ENCODE data around the gene ADI1. TPM values are rescaled to one million over a fixed set of nuclear protein-coding genes. Genes with fewer than 3 reads are reported as not detected.
A peak's percentile ranks its signal among the peaks of the same experiment; 100 is the strongest.

Gene ADI1
- total RNA-seq (10 to 100 TPM; 20.9 to 29.0 (median 28.3) TPM), total RNA-seq (11.9 to 56.1 (median 41.0) reads per million in 29 experiments)
- total RNA-seq (2013) = 29.9 TPM

GRCh38 chr2:3519255-3520205, at the start of gene ADI1:
ADI1 (minus strand) TSS chr2:3519531; CDS start chr2:3519487, 44 bp downstream.
- peaks cover 14% of the 10 kb centered on the region for H3K36me3 Mint-ChIP-seq
- H3K27me3 Mint-ChIP-seq = no peaks in the 10 kb centered on the region
- H3K9me3 ChIP-seq = no peaks in the 10 kb centered on the region
- peaks cover 34 to 45% (median 40%) of the 10 kb centered on the region in 3 donors for H3K4me1 Mint-ChIP-seq
- H3K27ac ChIP-seq (ENCODE audit: low read length) = peak within 1 kb of the TSS; percentile 90
- H3K27ac Mint-ChIP-seq = peak within 1 kb of the TSS; percentile 91 to 93
- ChIA-PET CTCF (interaction anchor here in 1 of 2 donors (0.6 to 1.2 kb wide), 3 partner anchors 39 to 1701 kb away, joined by 3 to 4 read pairs (median 4); partner anchors contain the start of gene RNASEH1), POLR2A (interaction anchor here (0.6 to 1.2 kb wide), 15 partner anchors 11 to 223 kb away, joined by 3 to 11 read pairs (median 4); partner anchors contain the start of genes RNASEH1 (in 1 of the 2) and RPS7 (in 1 of the 2))
- H3K4me3 ChIP-seq (ENCODE audit: control insufficient read depth in 1 of 2, extremely low read depth in 1 of 2, low read length in 1 of 2) = peak within 1 kb of the TSS; percentile 73 to 90
- H3K9me3 Mint-ChIP-seq = peaks cover 0 to 13% (median 4%) of the 10 kb centered on the region in 3 donors
- H3K4me3 Mint-ChIP-seq = peak within 1 kb of the TSS; percentile 87 to 90 (median 89)
- under 1% methylated on average over 73 of the region's 76 CpGs for WGBS (ENCODE audit: insufficient coverage)
- peaks cover 11 to 23% of the 10 kb centered on the region in 2 experiments for H3K4me1 ChIP-seq (ENCODE audit: control insufficient read depth in 1 of 2, extremely low read depth in 1 of 2, insufficient read depth in 2 of 2, low read length in 2 of 2)
- ATAC-seq (replicated peaks in 1 of 4) = peak; percentile 69 to 71 (median 70)
- DNase-seq = peak in 34 of 35 experiments; percentile 45 to 83 (median 68)
- H3K27me3 ChIP-seq (replicated peaks in 1 of 2; ENCODE audit: control insufficient read depth in 2 of 2, extremely low read depth in 1 of 2, insufficient read depth in 2 of 2, low read length in 1 of 2) = no peaks in the 10 kb centered on the region
- no peaks in the 10 kb centered on the region for H3K36me3 ChIP-seq (ENCODE audit: control insufficient read depth in 2 of 2, extremely low read depth in 1 of 2, insufficient read depth in 1 of 2, low read length in 1 of 2)

GRCh38 chr2:3566806-3567205, 47.5 kb upstream of the ADI1 start:
- ATAC-seq (replicated peaks in 1 of 4) = no peak
- no peaks in the 10 kb centered on the region for H3K9me3 ChIP-seq
- no peak overlapping the region for H3K4me3 ChIP-seq (ENCODE audit: control insufficient read depth in 1 of 2, extremely low read depth in 1 of 2, low read length in 1 of 2)
- no peak for DNase-seq
- H3K9me3 Mint-ChIP-seq = no peaks in the 10 kb centered on the region
- ChIA-PET CTCF (no interaction called here), POLR2A (no interaction called here)
- H3K4me3 Mint-ChIP-seq = no peak overlapping the region
- H3K36me3 ChIP-seq (ENCODE audit: control insufficient read depth in 2 of 2, extremely low read depth in 1 of 2, insufficient read depth in 1 of 2, low read length in 1 of 2) = peaks cover 3 to 5% of the 10 kb centered on the region in 2 donors
- 94% methylated on average over 9 of the region's 9 CpGs for WGBS (ENCODE audit: insufficient coverage)
- no peak overlapping the region for H3K27ac Mint-ChIP-seq
- no peaks in the 10 kb centered on the region for H3K4me1 Mint-ChIP-seq
- H3K27ac ChIP-seq (ENCODE audit: low read length) = no peak overlapping the region
- no peaks in the 10 kb centered on the region for H3K27me3 ChIP-seq (replicated peaks in 1 of 2; ENCODE audit: control insufficient read depth in 2 of 2, extremely low read depth in 1 of 2, insufficient read depth in 2 of 2, low read length in 1 of 2)
- H3K4me1 ChIP-seq (ENCODE audit: control insufficient read depth in 1 of 2, extremely low read depth in 1 of 2, insufficient read depth in 2 of 2, low read length in 2 of 2) = no peaks in the 10 kb centered on the region
- H3K27me3 Mint-ChIP-seq = no peaks in the 10 kb centered on the region
- H3K36me3 Mint-ChIP-seq = peaks cover 3% of the 10 kb centered on the region

- Mint-ChIP-seq H3K27ac (no peak overlapping the region), H3K4me3 (no peak overlapping the region), H3K27me3 (no peaks in the 10 kb centered on the region), H3K4me1 (peaks cover 0 to 2% (median 2%) of the 10 kb centered on the region in 3 donors), H3K36me3 (peaks cover 3% of the 10 kb centered on the region), H3K9me3 (no peaks in the 10 kb centered on the region)
- POLR2A ChIA-PET = no interaction called here
- H3K9me3 ChIP-seq = no peaks in the 10 kb centered on the region
- no peak overlapping the region for H3K27ac ChIP-seq (ENCODE audit: low read length)
- no peaks in the 10 kb centered on the region for H3K4me1 ChIP-seq (ENCODE audit: control insufficient read depth in 1 of 2, extremely low read depth in 1 of 2, insufficient read depth in 2 of 2, low read length in 2 of 2)
- no peaks in the 10 kb centered on the region for H3K27me3 ChIP-seq (replicated peaks in 1 of 2; ENCODE audit: control insufficient read depth in 2 of 2, extremely low read depth in 1 of 2, insufficient read depth in 2 of 2, low read length in 1 of 2)
- H3K36me3 ChIP-seq (ENCODE audit: control insufficient read depth in 2 of 2, extremely low read depth in 1 of 2, insufficient read depth in 1 of 2, low read length in 1 of 2) = peaks cover 3 to 8% of the 10 kb centered on the region in 2 donors
- no peak overlapping the region for H3K4me3 ChIP-seq (ENCODE audit: control insufficient read depth in 1 of 2, extremely low read depth in 1 of 2, low read length in 1 of 2)
- WGBS (ENCODE audit: insufficient coverage) = 94% methylated on average over 2 of the region's 6 CpGs
- CTCF ChIA-PET = no interaction called here
- ATAC-seq (replicated peaks in 1 of 4) (no peak), DNase-seq (no peak)
These were observed 45.8 kb upstream of the ADI1 start for GRCh38 chr2:3565117-3565516.

GRCh38 chr2:3563521-3563976, 44.2 kb upstream of the ADI1 start:
- H3K36me3 Mint-ChIP-seq = peaks cover 6% of the 10 kb centered on the region
- H3K27ac Mint-ChIP-seq = no peak overlapping the region
- peaks cover 3 to 8% of the 10 kb centered on the region in 2 donors for H3K36me3 ChIP-seq (ENCODE audit: control insufficient read depth in 2 of 2, extremely low read depth in 1 of 2, insufficient read depth in 1 of 2, low read length in 1 of 2)
- H3K9me3 Mint-ChIP-seq = no peaks in the 10 kb centered on the region
- H3K9me3 ChIP-seq = no peaks in the 10 kb centered on the region
- POLR2A ChIA-PET = interaction anchor here (0.5 to 1.1 kb wide), 2 partner anchors 17 to 44 kb away, joined by 3 to 4 read pairs; no protein-coding TSS in a partner anchor
- H3K4me1 Mint-ChIP-seq = peaks cover 6 to 12% (median 8%) of the 10 kb centered on the region in 3 donors
- DNase-seq = no peak
- no peaks in the 10 kb centered on the region for H3K27me3 Mint-ChIP-seq
- peaks cover 6% of the 10 kb centered on the region in 2 experiments for H3K4me1 ChIP-seq (ENCODE audit: control insufficient read depth in 1 of 2, extremely low read depth in 1 of 2, insufficient read depth in 2 of 2, low read length in 2 of 2)
- no peak overlapping the region for H3K4me3 Mint-ChIP-seq
- no peaks in the 10 kb centered on the region for H3K27me3 ChIP-seq (replicated peaks in 1 of 2; ENCODE audit: control insufficient read depth in 2 of 2, extremely low read depth in 1 of 2, insufficient read depth in 2 of 2, low read length in 1 of 2)
- ATAC-seq (replicated peaks in 1 of 4) = no peak
- H3K4me3 ChIP-seq (ENCODE audit: control insufficient read depth in 1 of 2, extremely low read depth in 1 of 2, low read length in 1 of 2) = no peak overlapping the region
- no peak overlapping the region for H3K27ac ChIP-seq (ENCODE audit: low read length)
- 86% methylated on average over 4 of the region's 5 CpGs for WGBS (ENCODE audit: insufficient coverage)
- CTCF ChIA-PET = no interaction called here

GRCh38 chr2:3558205-3559014, 39.1 kb upstream of the ADI1 start, which contains the start of gene RNASEH1:
RNASEH1 (minus strand) TSS chr2:3558333; CDS start chr2:3558260, 73 bp downstream.
- ChIA-PET POLR2A (interaction anchor here in 1 of 2 donors (1.0 to 1.3 kb wide), 3 partner anchors 18 to 180 kb away, joined by 3 to 7 read pairs (median 4); no protein-coding TSS in a partner anchor), CTCF (interaction anchor here (0.5 to 1.3 kb wide), 4 partner anchors 12 to 39 kb away, joined by 3 to 10 read pairs (median 4); partner anchors contain the start of genes ADI1 (in 1 of the 2) and RPS7 (in 1 of the 2))
- H3K4me1 ChIP-seq (ENCODE audit: control insufficient read depth in 1 of 2, extremely low read depth in 1 of 2, insufficient read depth in 2 of 2, low read length in 2 of 2) = peaks cover 14 to 15% of the 10 kb centered on the region in 2 experiments
- peaks cover 19 to 38% (median 32%) of the 10 kb centered on the region in 3 donors for H3K4me1 Mint-ChIP-seq
- H3K4me3 Mint-ChIP-seq = peak within 1 kb of the TSS; percentile 84 to 90 (median 87)
- no peaks in the 10 kb centered on the region for H3K27me3 Mint-ChIP-seq
- H3K36me3 ChIP-seq (ENCODE audit: control insufficient read depth in 2 of 2, extremely low read depth in 1 of 2, insufficient read depth in 1 of 2, low read length in 1 of 2) = peaks cover 4 to 34% of the 10 kb centered on the region in 2 donors
- WGBS (ENCODE audit: insufficient coverage) = under 1% methylated on average over 58 of the region's 67 CpGs
- peak within 1 kb of the TSS; percentile 92 for H3K27ac ChIP-seq (ENCODE audit: low read length)
- no peaks in the 10 kb centered on the region for H3K27me3 ChIP-seq (replicated peaks in 1 of 2; ENCODE audit: control insufficient read depth in 2 of 2, extremely low read depth in 1 of 2, insufficient read depth in 2 of 2, low read length in 1 of 2)
- peaks cover 30% of the 10 kb centered on the region for H3K36me3 Mint-ChIP-seq
- no peaks in the 10 kb centered on the region for H3K9me3 ChIP-seq
- peak; percentile 90 to 99 (median 96) for DNase-seq
- peak within 1 kb of the TSS; percentile 83 to 92 for H3K27ac Mint-ChIP-seq
- H3K4me3 ChIP-seq (ENCODE audit: control insufficient read depth in 1 of 2, extremely low read depth in 1 of 2, low read length in 1 of 2) = peak within 1 kb of the TSS; percentile 76 to 98
- ATAC-seq (replicated peaks in 1 of 4) = peak; percentile 96 to 98 (median 98)
- H3K9me3 Mint-ChIP-seq = no peaks in the 10 kb centered on the region

Data from T-cell (primary cell).